GM21723 (cell line): ENCODE data around the gene GPR156.
"Not testable (repeated sequence)": the region's sequence is repeated elsewhere in the genome, so short reads cannot be mapped to it uniquely, and the experiment has no call there.

ENCODE experiments used
- ATAC-seq: cut with Tn5 transposase; IDR thresholded peaks from one replicate; pipeline ENCODE4 v1.9.1; 2021; ENCODE audit warnings: mild to moderate bottlenecking, moderate library complexity; ENCODE audit not compliant: unreplicated experiment

Gene GPR156

DNA sequence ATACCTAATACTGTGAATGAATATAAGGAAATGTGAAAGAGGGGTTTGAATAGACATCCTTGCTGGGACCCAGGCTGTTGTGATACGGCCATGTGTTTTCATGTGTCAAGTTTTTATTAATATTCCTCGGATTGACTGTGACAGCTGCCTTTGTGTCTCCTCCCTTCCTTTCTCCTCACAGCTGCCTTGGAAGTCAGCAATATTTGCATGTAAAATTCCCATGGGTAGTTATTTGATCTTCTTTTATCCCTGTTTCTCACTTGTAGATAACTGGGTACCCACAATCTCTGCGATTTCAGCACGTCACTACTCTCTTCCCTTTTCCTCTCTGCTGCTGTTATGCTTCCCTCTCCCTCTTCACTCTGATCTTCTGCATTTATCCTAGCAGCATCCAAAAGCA, 9.4 kb downstream of the GPR156 start:
- no peak for ATAC-seq

GRCh38 chr3:120274739-120275167, 10.3 kb downstream of the GPR156 start:
- no peak for ATAC-seq

- no peak for ATAC-seq
Measured at GRCh38 chr3:120272286-120272685, 12.7 kb downstream of the GPR156 start.

DNA sequence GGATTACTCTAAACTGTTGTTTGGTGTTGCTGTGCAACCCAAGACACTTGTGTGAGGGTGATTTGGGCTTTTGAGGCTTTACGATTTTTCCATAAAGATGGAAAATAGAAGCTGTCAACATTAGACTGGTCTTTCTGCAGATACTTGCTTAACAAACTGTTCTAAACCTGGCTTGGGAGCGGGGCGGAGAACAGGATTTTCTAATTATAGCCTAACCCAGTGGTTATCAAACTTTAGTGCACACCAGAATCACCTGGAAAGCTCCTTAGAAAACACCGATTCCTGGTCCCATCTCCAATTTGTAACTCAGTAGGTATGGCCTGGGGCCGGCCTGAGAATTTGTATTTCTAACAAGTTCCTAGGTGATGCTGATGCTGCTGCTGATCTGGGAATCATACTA, 19.0 kb downstream of the GPR156 start:
- ATAC-seq: no peak

GRCh38 chr3:120264963-120265362, 20.1 kb downstream of the GPR156 start:
- no peak for ATAC-seq

DNA sequence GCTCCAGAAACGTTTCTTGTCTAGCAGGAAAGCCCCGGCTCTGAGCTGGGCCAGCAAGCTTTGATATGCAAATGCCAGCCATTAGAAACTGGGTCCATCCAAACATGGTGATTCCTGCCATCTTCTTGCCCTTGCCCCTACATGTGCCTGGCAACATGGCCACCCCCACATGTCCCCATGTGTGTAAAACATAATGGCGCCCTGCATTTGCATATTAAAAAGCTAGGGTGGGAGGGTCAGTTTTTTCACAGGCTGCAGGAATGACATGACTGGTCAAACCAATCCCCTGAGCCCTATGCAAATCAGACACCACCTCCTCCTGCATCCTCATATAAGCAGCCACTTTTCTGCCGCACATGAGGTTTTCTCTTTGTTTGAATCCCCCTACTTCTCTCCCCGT, 21.2 kb downstream of the GPR156 start:
- ATAC-seq: no peak

DNA sequence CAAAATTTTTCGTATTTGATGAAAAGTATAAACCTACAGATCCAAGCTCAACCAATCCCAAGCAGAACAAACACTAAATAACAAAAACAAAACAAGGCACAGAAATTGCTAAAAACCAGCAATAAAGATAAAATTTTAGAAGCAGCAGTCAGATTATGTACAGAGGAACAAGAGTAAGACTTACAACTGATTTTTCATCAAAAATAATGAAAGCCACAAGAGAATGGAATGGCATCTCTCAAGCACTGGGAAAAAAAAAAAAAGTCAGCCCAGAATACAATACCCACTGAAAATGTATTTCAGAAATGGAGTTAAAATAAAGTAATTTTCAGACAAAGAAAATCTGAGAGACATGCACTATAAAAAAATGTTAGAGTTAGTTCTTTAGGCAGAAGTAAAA, 27.0 kb downstream of the GPR156 start:
- no peak for ATAC-seq

DNA sequence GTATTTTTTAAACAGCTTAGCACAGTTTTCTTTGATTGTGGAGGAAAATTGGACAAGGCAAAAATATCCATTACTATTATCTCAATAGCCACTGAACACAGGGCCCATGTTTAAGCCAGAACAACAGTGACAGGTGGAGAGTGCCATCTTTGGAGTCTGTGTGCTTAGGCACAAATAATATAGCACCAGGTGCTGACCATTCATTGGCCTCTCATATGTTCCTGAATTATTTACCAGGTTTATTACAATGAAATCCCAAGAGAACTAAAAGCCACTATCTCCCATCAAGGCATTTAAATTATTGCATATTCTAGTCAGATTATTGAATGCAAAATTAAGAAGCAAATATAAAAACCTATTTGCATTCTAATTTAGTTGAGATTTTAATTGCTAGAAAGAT, 39.6 kb downstream of the GPR156 start:
- ATAC-seq: no peak

DNA sequence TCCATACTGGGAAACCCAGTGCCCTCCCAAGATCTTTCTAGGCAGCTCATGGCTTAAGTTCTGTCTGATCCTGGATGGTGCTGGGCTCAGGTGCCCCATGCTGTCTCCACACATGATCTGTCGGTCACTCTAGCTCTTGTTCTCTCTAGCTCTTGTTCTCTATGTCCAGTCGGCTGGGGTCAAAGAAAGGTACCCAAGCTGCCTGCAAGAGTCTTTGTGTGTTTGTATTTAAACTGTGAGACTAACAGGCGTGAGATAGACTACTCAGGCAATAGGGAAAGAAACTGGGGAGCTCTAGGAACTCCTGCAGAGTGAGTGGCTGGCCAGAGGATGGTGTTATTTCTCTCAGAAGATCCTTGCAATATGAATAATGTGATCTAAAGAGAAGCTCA, 40.2 kb downstream of the GPR156 start:
- ATAC-seq: no peak

GRCh38 chr3:120239644-120240043, 45.4 kb downstream of the GPR156 start:
- no peak for ATAC-seq

DNA sequence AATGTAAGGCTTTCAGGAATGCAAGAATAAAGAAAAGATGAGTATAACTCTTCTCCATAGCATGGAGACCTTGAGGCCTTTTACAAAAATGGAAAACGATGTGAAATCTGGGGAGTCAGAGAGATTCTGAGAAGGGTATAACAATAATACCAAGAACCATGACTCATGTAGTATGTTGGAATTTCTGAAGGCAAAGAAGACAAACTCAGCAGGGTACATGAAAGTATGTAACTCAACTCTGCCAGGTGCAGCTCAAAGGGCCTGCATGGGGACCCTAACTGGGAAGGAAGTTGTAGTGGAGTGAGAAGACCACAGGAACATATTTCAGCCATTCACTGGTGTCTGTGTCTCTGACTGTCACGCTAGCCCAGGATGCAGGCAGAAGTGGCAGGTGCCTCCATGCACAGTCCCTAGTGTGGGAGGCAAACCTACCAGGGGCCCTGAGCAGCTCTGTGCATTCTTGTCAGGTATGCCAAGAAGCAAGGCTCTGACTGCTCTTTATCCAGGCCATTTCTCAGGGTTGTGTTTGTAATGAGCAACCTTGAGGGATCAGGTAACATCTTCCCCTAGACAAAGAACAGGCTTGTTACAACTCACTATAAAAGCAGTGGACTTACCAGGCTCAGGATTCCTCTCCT, 57.2 kb downstream of the GPR156 start:
- ATAC-seq: no peak

- no peak for ATAC-seq
Measured at GRCh38 chr3:120224237-120224636, 60.8 kb downstream of the GPR156 start.

DNA sequence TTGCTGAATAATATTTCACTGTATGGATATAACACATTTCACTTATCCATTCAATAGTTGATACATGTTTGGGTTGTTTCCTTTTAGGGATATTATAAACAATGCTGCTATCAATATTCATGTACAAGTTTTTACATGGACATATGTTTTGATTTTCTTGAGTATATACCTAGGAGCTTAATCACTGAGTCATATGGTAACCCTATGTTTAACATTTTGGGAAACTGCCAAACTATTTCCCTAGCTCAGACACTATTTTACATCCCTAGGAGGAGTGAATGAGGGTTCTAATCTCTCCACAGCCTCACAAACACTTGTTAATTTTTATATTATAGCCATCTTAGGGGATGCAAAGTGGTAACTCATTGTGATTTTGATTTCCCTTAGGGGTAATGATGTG, 66.0 kb downstream of the GPR156 start:
- no peak for ATAC-seq

- not testable (repeated sequence) for ATAC-seq
Measured at GRCh38 chr3:120216633-120217032, 68.4 kb downstream of the GPR156 start.

GRCh38 chr3:120214176-120214575, 70.8 kb downstream of the GPR156 start:
- no peak for ATAC-seq

DNA sequence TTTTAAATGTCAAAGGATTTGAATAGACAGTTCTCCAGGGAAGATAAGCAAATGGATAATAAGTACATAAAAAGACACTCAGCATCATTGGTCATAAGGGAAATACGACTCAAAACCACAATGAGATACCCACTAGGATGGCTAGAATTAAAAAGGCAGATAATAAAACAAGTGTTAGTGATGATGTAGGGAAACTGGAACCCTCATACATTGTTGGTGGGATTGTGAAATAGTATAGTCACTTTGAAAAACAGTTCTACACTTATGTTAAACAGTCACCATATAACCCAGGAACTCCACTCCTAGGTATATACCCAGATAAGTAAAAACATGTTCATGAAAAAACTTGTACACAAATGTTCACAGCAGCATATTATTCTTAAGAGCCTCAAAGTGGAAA, 72.5 kb downstream of the GPR156 start:
- ATAC-seq: no peak

- no peak for ATAC-seq
Measured at GRCh38 chr3:120209425-120209824, 75.6 kb downstream of the GPR156 start.

DNA sequence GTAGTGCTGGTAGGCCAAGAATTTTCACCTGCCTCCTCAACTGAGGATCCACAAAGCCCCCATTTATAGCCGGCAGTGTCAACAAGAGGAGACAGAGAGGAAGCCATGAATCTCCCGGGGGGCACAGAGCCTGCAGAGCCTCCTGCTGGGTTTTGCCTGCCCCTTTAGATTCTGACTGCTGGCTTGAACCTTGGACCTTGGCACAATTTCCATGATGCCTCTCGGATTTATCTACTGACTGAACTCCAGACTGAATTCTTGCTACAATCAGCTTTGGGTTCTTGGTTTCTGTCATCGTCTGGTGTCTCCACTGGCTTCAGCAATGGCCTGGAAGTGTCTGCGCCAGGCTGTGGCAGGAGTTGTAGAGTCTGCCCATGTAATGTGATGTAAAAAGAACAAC, 80.7 kb downstream of the GPR156 start:
- ATAC-seq: no peak

DNA sequence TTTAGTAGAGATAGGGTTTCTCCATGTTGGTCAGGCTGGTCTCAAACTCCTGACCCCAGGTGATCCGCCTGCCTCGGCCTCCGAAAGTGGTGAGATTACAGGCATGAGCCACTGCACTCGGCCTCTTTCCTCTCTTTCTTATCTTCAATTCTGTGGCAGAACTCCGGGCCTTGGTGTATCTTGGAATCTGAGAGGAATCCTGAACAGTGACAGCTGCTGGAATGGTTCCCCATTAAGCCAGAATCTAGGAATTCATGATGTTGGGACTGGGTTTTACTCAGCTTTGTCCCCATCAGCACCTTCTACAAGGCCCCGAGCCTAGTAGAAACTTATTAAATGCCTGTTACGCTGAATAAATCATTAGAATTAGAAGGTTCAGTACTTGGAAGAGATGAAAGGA, 81.4 kb downstream of the GPR156 start:
- no peak for ATAC-seq

DNA sequence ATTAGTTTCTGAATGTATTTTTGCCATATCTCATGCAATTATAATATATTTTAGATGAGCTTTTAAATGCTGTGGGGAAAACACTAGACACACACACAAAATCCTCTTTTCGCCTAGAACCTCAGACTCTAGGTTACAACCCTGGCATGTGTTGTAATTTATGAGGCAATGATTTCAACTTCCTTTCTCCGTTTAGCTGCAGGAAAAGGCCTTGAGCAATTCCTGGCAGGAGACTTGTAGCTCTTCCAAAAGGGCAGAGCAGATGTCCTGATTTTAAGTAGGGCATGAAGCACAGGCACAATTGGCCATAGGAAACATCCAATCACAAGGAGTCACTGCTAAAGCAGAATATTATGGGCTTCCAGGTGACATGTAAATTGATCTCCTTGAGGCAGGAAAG, 82.0 kb downstream of the GPR156 start:
- ATAC-seq: no peak

- ATAC-seq: no peak
Measured at GRCh38 chr3:120202363-120202762, 82.7 kb downstream of the GPR156 start.

- no peak for ATAC-seq
Measured at GRCh38 chr3:120200493-120201235, 84.4 kb downstream of the GPR156 start.
